ENCODE measurements around the gene PEX6. TPM values are rescaled to one million over a fixed set of nuclear protein-coding genes. Genes with fewer than 3 reads are reported as not detected.

Gene PEX6
- total and polyA plus RNA-seq, 2 experiments from 2014 or later: 6.5 to 25.1 TPM

- no peak for TF ChIP-seq ZNF462 (CRISPR knock-in tag; IDR thresholded peaks at IDR 0.05)
- no peak for TF ChIP-seq EZH2 (IDR thresholded peaks at IDR 0.05; ENCODE audit: low read depth, unreplicated experiment)
- TF ChIP-seq NANOG (IDR thresholded peaks at IDR 0.05; ENCODE audit: borderline replicate concordance): no peak
- TF ChIP-seq POLR2AphosphoS5 (IDR thresholded peaks at IDR 0.05; ENCODE audit: low read depth): no peak
- TF ChIP-seq JUNB (IDR thresholded peaks at IDR 0.05; ENCODE audit: unreplicated experiment): no peak
- no peak for TF ChIP-seq CREB1 (CRISPR knock-in tag; IDR thresholded peaks at IDR 0.05; ENCODE audit: low read depth)
- TF ChIP-seq ZNF331 (CRISPR knock-in tag; IDR thresholded peaks at IDR 0.05; ENCODE audit: low read depth): no peak
- TF ChIP-seq EZH2phosphoT487 (IDR thresholded peaks at IDR 0.05; ENCODE audit: unreplicated experiment): no peak
- no peak for TF ChIP-seq STAT1 (IDR thresholded peaks at IDR 0.05; ENCODE audit: unreplicated experiment)
- TF ChIP-seq ZNF114 (CRISPR knock-in tag; IDR thresholded peaks at IDR 0.05): no peak
- no peak for TF ChIP-seq CTCF (conservative IDR thresholded peaks at IDR 0.05; ENCODE audit: low read depth in 2 of 2)
- no peak for TF ChIP-seq ETS1 (IDR thresholded peaks at IDR 0.05)
- no peak for TF ChIP-seq REST (IDR thresholded peaks at IDR 0.05; ENCODE audit: unreplicated experiment)
- no peak overlapping the region for H3K4me3 Mint-ChIP-seq
- H3K4me1 Mint-ChIP-seq: peaks cover 18% of the 10 kb centered on the region
- no peak for ATAC-seq
- H4K20me1 ChIP-seq (replicated peaks; ENCODE audit: insufficient read depth): peaks cover 15% of the 10 kb centered on the region
- H3K4me2 ChIP-seq: no peak overlapping the region
- DNase-seq (ENCODE audit: low spot score): peak; percentile 7
- no peaks in the 10 kb centered on the region for H3K27me3 ChIP-seq (ENCODE audit: insufficient read depth)
- H3K36me3 Mint-ChIP-seq (ENCODE audit: low read depth): peaks cover 19% of the 10 kb centered on the region; the same call in 2 of the 3 replicates
- 0 out of 2 replicates have a peak, but pooled peaks cover 5% of the 10 kb centered on the region for H3K36me3 ChIP-seq (ENCODE audit: insufficient read depth)
- peaks cover 8% of the 10 kb centered on the region for H3K27me3 Mint-ChIP-seq (ENCODE audit: insufficient read depth, low read depth, poor library complexity)
- H3K27ac ChIP-seq (ENCODE audit: low read depth): no peak overlapping the region
- no peaks in the 10 kb centered on the region for H3K9me3 Mint-ChIP-seq
- no peak overlapping the region for H3K27ac Mint-ChIP-seq
- no peaks in the 10 kb centered on the region for H3K9me2 ChIP-seq (ENCODE audit: insufficient read depth)
- H3K4me3 ChIP-seq: no peak overlapping the region
- H3K79me2 ChIP-seq (replicated peaks; ENCODE audit: insufficient read depth): peaks cover 17% of the 10 kb centered on the region
- no peak overlapping the region for H2AFZ ChIP-seq
- 0 out of 2 replicates have a peak, but pooled peaks cover 4% of the 10 kb centered on the region for H3F3A ChIP-seq (replicated peaks; ENCODE audit: low read depth)
- peaks cover 9% of the 10 kb centered on the region; the same call in 1 of the 2 replicates for H3K4me1 ChIP-seq (ENCODE audit: insufficient read depth)
Observed at GRCh38 chr6:42988486-42989020, 9.6 kb upstream of the PEX6 start.

Measured in GM23338 (cell line).